ENCODE measurements around the gene TRIM14. TPM values are rescaled to one million over a fixed set of nuclear protein-coding genes. Genes with fewer than 3 reads are reported as not detected.
A peak's percentile ranks its signal among the peaks of the same experiment; 100 is the strongest.
"Not testable (repeated sequence)": the region's sequence is repeated elsewhere in the genome, so short reads cannot be mapped to it uniquely, and the experiment has no call there.

The TRIM14 gene
- total and polyA plus RNA-seq, 4 donors: 2.5 to 8.1 (median 4.9) TPM

DNA sequence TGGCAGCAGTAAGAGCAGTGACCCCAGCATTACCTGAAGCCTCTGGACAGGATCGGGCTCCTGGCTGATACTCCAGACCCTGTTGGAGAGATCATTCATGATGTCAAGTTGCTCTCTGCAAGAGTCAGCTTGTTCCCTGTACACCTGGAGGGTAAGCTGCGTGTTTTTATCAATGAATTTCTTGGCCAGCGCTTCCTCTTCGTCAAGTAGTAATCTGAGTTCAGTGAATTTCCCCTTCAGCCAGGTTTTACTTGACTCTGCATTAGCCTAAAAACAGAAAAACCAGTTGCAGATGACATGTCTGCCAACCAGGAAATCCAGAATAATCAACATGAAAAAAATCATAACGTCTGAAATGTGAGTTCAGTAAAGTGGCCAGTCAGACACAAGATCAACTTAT is 19.1 kb downstream of the TRIM14 start:
- peaks cover 14% of the 10 kb centered on the region for H3K36me3 ChIP-seq (ENCODE audit: control insufficient read depth, insufficient read depth, low read length)
- H3K4me3 ChIP-seq (ENCODE audit: low read depth, low read length): no peak overlapping the region
- H3K27me3 ChIP-seq (ENCODE audit: control insufficient read depth, insufficient read depth, low read length): no peaks in the 10 kb centered on the region
- DNase-seq (ENCODE audit: low read depth in 4 of 6, low spot score in 6 of 6): no peak
- no peaks in the 10 kb centered on the region for H3K4me1 ChIP-seq (ENCODE audit: control insufficient read depth, insufficient read depth, low read length)
- H3K9me3 ChIP-seq (ENCODE audit: control insufficient read depth, insufficient read depth, low read length): no peaks in the 10 kb centered on the region
- H3K27ac ChIP-seq (ENCODE audit: low read depth, low read length): no peak overlapping the region
- WGBS (ENCODE audit: insufficient coverage): 95% methylated on average over 4 of the region's 5 CpGs

DNA sequence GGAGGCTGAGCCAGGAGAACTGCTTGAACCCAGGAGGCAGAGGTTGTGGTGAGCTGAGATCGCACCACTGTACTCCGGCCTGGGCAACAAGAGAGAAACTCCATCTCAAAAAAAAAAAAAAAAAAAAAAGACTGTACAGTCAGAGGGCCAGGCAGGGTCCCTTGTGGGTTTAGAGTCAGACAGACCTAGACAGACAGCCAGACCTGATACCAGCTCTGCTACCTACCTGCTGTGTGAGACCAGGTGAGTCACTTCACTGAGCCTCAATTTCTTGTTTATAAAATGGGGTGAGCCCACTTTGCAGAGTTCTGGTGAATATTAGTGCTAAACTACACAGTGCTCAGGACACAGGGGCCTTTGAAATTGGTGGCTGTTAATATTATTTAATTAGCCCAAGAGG is 19.7 kb downstream of the TRIM14 start:
- no peaks in the 10 kb centered on the region for H3K9me3 ChIP-seq (ENCODE audit: control insufficient read depth, insufficient read depth, low read length)
- no peak overlapping the region for H3K27ac ChIP-seq (ENCODE audit: low read depth, low read length)
- WGBS (ENCODE audit: insufficient coverage): no CpG with 5 or more reads among the region's 2 CpGs
- H3K27me3 ChIP-seq (ENCODE audit: control insufficient read depth, insufficient read depth, low read length): no peaks in the 10 kb centered on the region
- DNase-seq (ENCODE audit: low read depth in 4 of 6, low spot score in 6 of 6): no peak
- no peaks in the 10 kb centered on the region for H3K4me1 ChIP-seq (ENCODE audit: control insufficient read depth, insufficient read depth, low read length)
- no peak overlapping the region for H3K4me3 ChIP-seq (ENCODE audit: low read depth, low read length)
- peaks cover 20% of the 10 kb centered on the region for H3K36me3 ChIP-seq (ENCODE audit: control insufficient read depth, insufficient read depth, low read length)

DNA sequence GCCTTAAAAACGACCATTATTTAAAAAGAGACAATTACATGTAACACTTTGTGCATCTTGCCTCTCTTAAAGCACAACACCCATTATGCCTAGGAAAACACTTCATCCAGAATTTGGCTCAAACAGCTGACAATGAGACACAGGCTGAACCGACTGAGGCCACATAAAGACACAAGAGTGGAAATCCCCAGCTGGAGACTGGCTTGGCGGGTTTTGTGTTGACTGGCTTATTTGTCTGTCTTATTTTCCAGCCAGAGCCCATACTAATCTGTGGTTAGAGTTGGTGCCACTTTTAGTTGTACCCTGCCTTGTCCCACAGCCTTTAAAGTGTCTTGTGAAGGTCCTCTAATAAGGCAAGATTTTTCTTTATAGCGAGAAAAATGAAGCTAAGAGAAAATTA is 21.2 kb downstream of the TRIM14 start:
- 22% methylated on average over 3 of the region's 4 CpGs for WGBS (ENCODE audit: insufficient coverage)
- Histone ChIP-seq H3K4me3 (ENCODE audit: low read depth, low read length) (no peak overlapping the region), H3K27me3 (ENCODE audit: control insufficient read depth, insufficient read depth, low read length) (no peaks in the 10 kb centered on the region), H3K9me3 (ENCODE audit: control insufficient read depth, insufficient read depth, low read length) (no peaks in the 10 kb centered on the region), H3K36me3 (ENCODE audit: control insufficient read depth, insufficient read depth, low read length) (peaks cover 23% of the 10 kb centered on the region), H3K27ac (ENCODE audit: low read depth, low read length) (no peak overlapping the region), H3K4me1 (ENCODE audit: control insufficient read depth, insufficient read depth, low read length) (no peaks in the 10 kb centered on the region)
- DNase-seq (ENCODE audit: low read depth in 4 of 6, low spot score in 6 of 6): peak in 1 of 6 donors; percentile 35

DNA sequence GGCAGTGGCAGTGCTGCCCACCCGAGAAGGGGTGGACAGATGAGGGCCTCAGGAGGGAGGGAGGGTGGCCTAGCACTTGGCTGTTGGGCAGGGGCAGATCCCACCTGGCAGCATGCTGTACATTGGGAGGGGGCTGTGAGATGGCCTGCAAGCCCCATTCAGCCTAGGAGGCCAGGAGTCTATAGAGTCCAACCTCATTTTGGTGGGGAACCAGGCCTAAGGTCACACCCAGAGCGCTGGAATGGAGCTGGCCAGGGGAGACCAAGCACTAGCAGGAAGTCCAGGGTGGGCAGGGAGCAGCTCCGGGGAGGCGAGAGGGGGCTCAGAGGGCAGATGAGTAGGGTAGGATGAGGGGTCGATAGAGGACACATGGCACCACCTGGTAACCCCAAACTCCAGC is 22.9 kb downstream of the TRIM14 start:
- peaks cover 2% of the 10 kb centered on the region for H3K4me1 ChIP-seq (ENCODE audit: control insufficient read depth, insufficient read depth, low read length)
- H3K36me3 ChIP-seq (ENCODE audit: control insufficient read depth, insufficient read depth, low read length): peaks cover 23% of the 10 kb centered on the region
- no peaks in the 10 kb centered on the region for H3K9me3 ChIP-seq (ENCODE audit: control insufficient read depth, insufficient read depth, low read length)
- H3K27me3 ChIP-seq (ENCODE audit: control insufficient read depth, insufficient read depth, low read length): peaks cover 5% of the 10 kb centered on the region
- no peak overlapping the region for H3K4me3 ChIP-seq (ENCODE audit: low read depth, low read length)
- no peak overlapping the region for H3K27ac ChIP-seq (ENCODE audit: low read depth, low read length)
- no peak for DNase-seq (ENCODE audit: low read depth in 4 of 6, low spot score in 6 of 6)
- WGBS (ENCODE audit: insufficient coverage): 100% methylated on average over 1 of the region's 5 CpGs

DNA sequence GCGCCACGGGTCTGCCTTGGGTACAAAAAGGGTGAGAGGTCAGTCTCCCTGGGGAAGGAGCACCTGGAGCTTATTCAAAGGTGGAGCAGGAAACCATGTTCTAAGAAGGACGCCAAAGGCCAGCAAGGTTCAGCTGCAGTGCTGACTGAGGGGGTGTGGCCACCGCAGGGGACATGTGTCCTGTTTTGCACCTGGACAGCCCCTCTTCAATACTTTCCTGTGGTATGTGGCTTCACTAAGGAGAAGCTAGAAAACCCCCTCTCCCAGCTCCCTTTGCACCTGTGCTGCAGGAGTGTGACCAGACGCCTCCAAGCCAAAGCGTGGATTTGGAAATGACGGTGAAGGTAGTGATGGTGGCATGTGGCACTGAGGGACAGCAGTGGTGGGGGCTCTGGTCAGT is 23.6 kb downstream of the TRIM14 start:
- no peaks in the 10 kb centered on the region for H3K9me3 ChIP-seq (ENCODE audit: control insufficient read depth, insufficient read depth, low read length)
- H3K27ac ChIP-seq (ENCODE audit: low read depth, low read length): no peak overlapping the region
- DNase-seq (ENCODE audit: low read depth in 4 of 6, low spot score in 6 of 6): no peak
- peaks cover 2% of the 10 kb centered on the region for H3K4me1 ChIP-seq (ENCODE audit: control insufficient read depth, insufficient read depth, low read length)
- peaks cover 5% of the 10 kb centered on the region for H3K27me3 ChIP-seq (ENCODE audit: control insufficient read depth, insufficient read depth, low read length)
- 90% methylated on average over 5 of the region's 7 CpGs for WGBS (ENCODE audit: insufficient coverage)
- H3K4me3 ChIP-seq (ENCODE audit: low read depth, low read length): no peak overlapping the region
- H3K36me3 ChIP-seq (ENCODE audit: control insufficient read depth, insufficient read depth, low read length): peaks cover 23% of the 10 kb centered on the region

DNA sequence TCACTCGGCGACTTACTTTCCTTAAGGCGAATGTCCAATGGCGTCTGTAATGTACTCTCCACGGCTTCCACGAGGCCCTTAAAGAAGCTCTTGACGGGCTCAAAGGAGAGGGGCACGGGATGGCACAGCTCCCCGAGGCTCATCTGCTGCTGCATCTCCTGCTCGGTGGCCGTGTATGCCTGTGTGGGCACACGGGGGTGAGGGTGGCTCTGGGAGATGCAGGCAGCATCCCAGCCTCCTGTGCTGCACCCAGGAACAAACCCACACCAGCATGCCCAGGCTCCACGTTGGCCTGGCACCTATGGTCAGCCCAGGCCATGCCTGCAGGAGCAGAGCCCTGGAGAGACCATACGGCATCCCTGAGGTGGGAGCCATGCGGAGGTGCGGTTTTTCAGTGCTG is 24.2 kb downstream of the TRIM14 start:
- H3K4me3 ChIP-seq (ENCODE audit: low read depth, low read length): no peak overlapping the region
- WGBS (ENCODE audit: insufficient coverage): 94% methylated on average over 16 of the region's 16 CpGs

DNA sequence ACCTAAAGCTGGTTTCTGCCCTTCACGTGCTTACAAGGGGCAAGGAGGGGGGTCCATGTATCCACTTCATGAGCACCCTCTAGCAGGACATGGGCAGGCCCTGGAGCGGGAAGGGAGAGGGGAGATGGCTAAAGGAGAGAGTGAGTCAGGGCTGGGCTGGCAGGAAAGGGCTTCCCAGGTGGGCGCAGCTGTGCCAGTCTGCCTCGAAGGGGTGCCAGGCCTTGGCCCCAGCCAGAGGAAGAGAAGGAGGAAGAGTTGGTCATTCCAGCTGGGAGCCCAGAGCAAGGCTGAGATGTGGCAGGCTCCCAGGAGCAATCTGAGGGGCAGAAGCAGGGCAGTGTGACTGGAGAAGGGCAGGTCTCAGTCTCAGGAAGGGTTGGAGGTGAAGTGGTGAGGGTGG is 24.7 kb downstream of the TRIM14 start:
- Histone ChIP-seq H3K27me3 (ENCODE audit: control insufficient read depth, insufficient read depth, low read length) (peaks cover 5% of the 10 kb centered on the region), H3K27ac (ENCODE audit: low read depth, low read length) (no peak overlapping the region), H3K4me3 (ENCODE audit: low read depth, low read length) (no peak overlapping the region), H3K9me3 (ENCODE audit: control insufficient read depth, insufficient read depth, low read length) (no peaks in the 10 kb centered on the region), H3K4me1 (ENCODE audit: control insufficient read depth, insufficient read depth, low read length) (peaks cover 2% of the 10 kb centered on the region), H3K36me3 (ENCODE audit: control insufficient read depth, insufficient read depth, low read length) (peaks cover 23% of the 10 kb centered on the region)
- 96% methylated on average over 4 of the region's 4 CpGs for WGBS (ENCODE audit: insufficient coverage)
- no peak for DNase-seq (ENCODE audit: low read depth in 4 of 6, low spot score in 6 of 6)

More for the DNA sequence above, 24.2 kb downstream of the TRIM14 start:
- Histone ChIP-seq H3K36me3 (ENCODE audit: control insufficient read depth, insufficient read depth, low read length) (peaks cover 23% of the 10 kb centered on the region), H3K4me1 (ENCODE audit: control insufficient read depth, insufficient read depth, low read length) (peaks cover 2% of the 10 kb centered on the region), H3K27me3 (ENCODE audit: control insufficient read depth, insufficient read depth, low read length) (peaks cover 5% of the 10 kb centered on the region), H3K27ac (ENCODE audit: low read depth, low read length) (no peak overlapping the region), H3K9me3 (ENCODE audit: control insufficient read depth, insufficient read depth, low read length) (no peaks in the 10 kb centered on the region)
- no peak for DNase-seq (ENCODE audit: low read depth in 4 of 6, low spot score in 6 of 6)

DNA sequence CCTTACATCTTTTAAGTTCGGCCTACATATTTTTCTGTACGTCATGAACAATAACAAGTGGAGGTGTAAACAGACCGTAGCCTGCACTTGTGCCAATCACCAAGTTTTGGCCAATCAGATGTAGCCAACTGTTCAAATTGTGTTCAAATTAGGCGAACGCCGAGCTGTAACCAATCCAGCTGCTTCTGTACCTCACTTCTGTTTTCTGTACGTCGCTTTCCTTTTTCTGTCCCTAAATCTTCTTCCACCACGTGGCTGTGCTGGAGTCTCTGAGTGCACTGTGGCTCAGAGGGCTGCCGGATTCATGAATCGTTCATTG is 26.4 kb downstream of the TRIM14 start:
- no peak overlapping the region for H3K4me3 ChIP-seq (ENCODE audit: low read depth, low read length)
- H3K9me3 ChIP-seq (ENCODE audit: control insufficient read depth, insufficient read depth, low read length): no peaks in the 10 kb centered on the region
- H3K27me3 ChIP-seq (ENCODE audit: control insufficient read depth, insufficient read depth, low read length): peaks cover 5% of the 10 kb centered on the region
- H3K36me3 ChIP-seq (ENCODE audit: control insufficient read depth, insufficient read depth, low read length): peaks cover 20% of the 10 kb centered on the region
- no peak overlapping the region for H3K27ac ChIP-seq (ENCODE audit: low read depth, low read length)
- H3K4me1 ChIP-seq (ENCODE audit: control insufficient read depth, insufficient read depth, low read length): peaks cover 5% of the 10 kb centered on the region
- DNase-seq (ENCODE audit: low read depth in 4 of 6, low spot score in 6 of 6): no peak
- WGBS (ENCODE audit: insufficient coverage): 65% methylated on average over 11 of the region's 11 CpGs

DNA sequence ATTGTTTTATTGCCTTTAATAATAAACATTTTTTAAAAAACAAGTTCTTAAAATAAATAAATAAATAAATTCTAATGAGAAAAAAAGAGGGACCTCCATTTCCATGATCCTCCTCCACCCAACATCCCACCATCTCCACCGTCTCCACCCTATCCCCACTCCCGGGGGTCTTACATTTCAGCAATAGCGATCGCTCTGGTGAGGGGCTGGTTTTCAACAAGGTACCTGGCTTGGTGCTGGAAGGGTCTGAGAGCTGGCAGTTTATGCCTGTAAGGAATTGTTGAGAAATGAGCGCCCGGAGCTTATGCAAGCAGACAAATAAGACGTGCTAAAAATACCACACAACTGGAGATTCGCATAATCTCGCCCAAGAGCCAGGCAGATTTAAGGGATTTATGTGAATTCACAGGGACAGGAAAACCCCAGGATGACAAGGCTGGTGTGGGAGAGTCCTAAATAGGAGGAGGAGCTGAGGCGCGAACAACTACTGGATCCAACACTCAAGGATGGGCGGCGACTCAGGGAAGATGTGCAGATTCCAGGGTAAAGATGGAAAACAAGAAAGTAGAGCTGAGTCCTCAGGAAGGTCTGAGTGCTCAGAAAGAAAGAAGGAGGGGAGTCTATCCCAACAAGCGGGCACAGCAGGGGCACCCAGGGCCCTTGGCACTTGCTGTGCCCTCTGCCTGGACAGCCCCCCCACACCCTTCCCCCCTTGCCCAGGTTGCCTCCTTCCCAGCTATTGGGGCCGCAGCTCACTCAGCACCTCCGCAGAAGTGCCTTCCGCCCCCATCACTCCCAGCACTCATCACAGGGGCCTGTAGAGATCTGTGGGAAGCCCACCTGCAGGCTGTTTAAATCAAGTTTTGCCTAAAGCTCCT is 27.0 kb downstream of the TRIM14 start:
- peak in 2 of 6 donors; percentile 27 to 34 for DNase-seq (ENCODE audit: low read depth in 4 of 6, low spot score in 6 of 6)
- Histone ChIP-seq H3K27me3 (ENCODE audit: control insufficient read depth, insufficient read depth, low read length) (peaks cover 5% of the 10 kb centered on the region), H3K9me3 (ENCODE audit: control insufficient read depth, insufficient read depth, low read length) (no peaks in the 10 kb centered on the region), H3K36me3 (ENCODE audit: control insufficient read depth, insufficient read depth, low read length) (peaks cover 20% of the 10 kb centered on the region), H3K27ac (ENCODE audit: low read depth, low read length) (no peak overlapping the region), H3K4me3 (ENCODE audit: low read depth, low read length) (no peak overlapping the region), H3K4me1 (ENCODE audit: control insufficient read depth, insufficient read depth, low read length) (peaks cover 9% of the 10 kb centered on the region)
- 47% methylated on average over 13 of the region's 17 CpGs for WGBS (ENCODE audit: insufficient coverage)

DNA sequence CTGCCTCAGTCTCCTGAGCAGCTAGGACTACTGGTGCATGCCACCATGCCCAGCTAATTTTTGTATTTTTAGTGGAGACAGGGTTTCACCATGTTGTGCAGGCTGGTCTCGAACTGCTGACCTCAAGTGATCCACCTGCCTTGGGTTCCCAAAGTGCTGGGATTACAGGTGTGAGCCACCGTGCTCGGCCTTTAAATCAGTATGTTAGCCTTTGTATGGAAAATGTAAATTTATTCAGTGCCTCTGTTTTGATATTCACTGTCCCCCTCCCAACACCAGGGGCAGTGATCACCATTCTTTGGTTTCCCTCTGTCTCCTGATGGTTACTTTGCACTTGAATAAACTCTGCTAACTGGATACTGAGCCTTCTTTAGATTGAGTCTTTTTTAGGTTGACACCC is 28.3 kb downstream of the TRIM14 start:
- Histone ChIP-seq H3K4me1 (ENCODE audit: control insufficient read depth, insufficient read depth, low read length) (peaks cover 15% of the 10 kb centered on the region), H3K36me3 (ENCODE audit: control insufficient read depth, insufficient read depth, low read length) (peaks cover 16% of the 10 kb centered on the region)
- H3K4me3 ChIP-seq (ENCODE audit: low read depth, low read length); H3K27me3 ChIP-seq (ENCODE audit: control insufficient read depth, insufficient read depth, low read length); H3K27ac ChIP-seq (ENCODE audit: low read depth, low read length); DNase-seq (ENCODE audit: low read depth in 4 of 6, low spot score in 6 of 6); H3K9me3 ChIP-seq (ENCODE audit: control insufficient read depth, insufficient read depth, low read length): not testable (repeated sequence)
- WGBS (ENCODE audit: insufficient coverage): 57% methylated on average over 1 of the region's 3 CpGs
